ENCODE results near the gene C1orf115.
A peak's percentile ranks its signal among the peaks of the same experiment; 100 is the strongest.

The C1orf115 gene

GRCh38 chr1:220748089-220748934 is 58.1 kb downstream of the C1orf115 start, which contains the start of gene MTARC2:
MTARC2 (plus strand) TSS chr1:220748322; CDS start chr1:220748532, 210 bp downstream.
- Mint-ChIP-seq H3K4me1 (ENCODE audit: low read depth) (peaks cover 12% of the 10 kb centered on the region), H3K9me3 (no peaks in the 10 kb centered on the region), H3K4me3 (peak within 1 kb of the TSS; percentile 83), H3K36me3 (ENCODE audit: low read depth) (no peaks in the 10 kb centered on the region), H3K27me3 (peaks cover 43% of the 10 kb centered on the region), H3K27ac (peak within 1 kb of the TSS; percentile 20)
- intact Hi-C loops (cut with micrococcal nuclease): no loop called here
